Body of pancreas (tissue), 4 donors: ENCODE measurements around the gene NUP153. TPM values are rescaled to one million over a fixed set of nuclear protein-coding genes. Genes with fewer than 3 reads are reported as not detected.

ENCODE experiments used
- ATAC-seq: fragments of 150-250 bp; one replicate; pipeline ENCODE4 v1.9.1; 2016
- DNase-seq, 4 donors: peaks; one replicate each; pipeline ENCODE4 v3.0.0-alpha.2; 2019
- H3K27ac ChIP-seq, 4 donors: fragments of 200-600 bp; sonication (generic); 1 replicate in 3 of 4; 2 replicates in 1 of 4; pipeline versions ENCODE4 v1.5.1 to v1.6.1; 2016 to 2019; ENCODE audit warnings: mild to moderate bottlenecking in 1 of 4, mixed read lengths in 1 of 4, moderate library complexity in 1 of 4
- H3K27me3 ChIP-seq, 2 donors: fragments of 200-600 bp; sonication (generic); one replicate each; pipeline ENCODE4 v1.6.0; 2016; ENCODE audit warnings: mild to moderate bottlenecking in 1 of 2
- H3K36me3 ChIP-seq, 2 donors: fragments of 200-600 bp; sonication (generic); replicated peaks in 1 of 2; 2 replicates each; pipeline ENCODE4 v1.5.1; 2016; ENCODE audit warnings: low read depth in 2 of 2; ENCODE audit not compliant: insufficient read depth in 1 of 2
- H3K4me1 ChIP-seq: fragments of 200-600 bp; sonication (generic); one replicate; pipeline ENCODE4 v1.6.0; 2016
- H3K4me3 ChIP-seq, 2 donors: fragments of 200-600 bp; sonication (generic); 1 replicate in 1 of 2; 2 replicates in 1 of 2; pipeline ENCODE4 v1.5.1; 2016 to 2019
- H3K9me3 ChIP-seq, 3 donors: fragments of 200-600 bp; sonication (generic); 1 replicate in 2 of 3; 2 replicates in 1 of 3; pipeline ENCODE4 v1.5.1; 2016
- POLR2A ChIP-seq, 3 donors: fragments of 450-650 bp; IDR thresholded peaks; one replicate each; pipeline ENCODE4 v1.6.1; 2016; ENCODE audit warnings: antibody characterized with exemption in 3 of 3, mild to moderate bottlenecking in 2 of 3
- WGBS, 2 donors: methylation state at CpG; one replicate each; pipeline ENCODE4 v1.1.5; 2017; 5-methylcytosine and 5-hydroxymethylcytosine counted together
- intact Hi-C: fragments of 100-400 bp; cut with DNase I; formaldehyde crosslinking; loops from one replicate; pipeline ENCODE4 v1.15.1; 2023
- total RNA-seq, 2 donors: library from RNA; depleted of rRNA; stranded (reverse); fragments of >200 nt; gene quantifications; one replicate each; pipeline ENCODE4 v1.1.0, GENCODE V29; 2016
- TF ChIP-seq, protein P1 (sequence below), 7 experiments: fragments of 450-650 bp in 4 of 7; fragments of 200-600 bp in 3 of 7; sonication (generic) in 3 of 7; IDR thresholded peaks; one replicate each; pipeline ENCODE4 v1.5.1; 2016 to 2019; ENCODE audit warnings: antibody characterized with exemption in 7 of 7

The NUP153 gene
- total RNA-seq, 2 donors from 2014 or later = 15.8 to 20.8 TPM

DNA sequence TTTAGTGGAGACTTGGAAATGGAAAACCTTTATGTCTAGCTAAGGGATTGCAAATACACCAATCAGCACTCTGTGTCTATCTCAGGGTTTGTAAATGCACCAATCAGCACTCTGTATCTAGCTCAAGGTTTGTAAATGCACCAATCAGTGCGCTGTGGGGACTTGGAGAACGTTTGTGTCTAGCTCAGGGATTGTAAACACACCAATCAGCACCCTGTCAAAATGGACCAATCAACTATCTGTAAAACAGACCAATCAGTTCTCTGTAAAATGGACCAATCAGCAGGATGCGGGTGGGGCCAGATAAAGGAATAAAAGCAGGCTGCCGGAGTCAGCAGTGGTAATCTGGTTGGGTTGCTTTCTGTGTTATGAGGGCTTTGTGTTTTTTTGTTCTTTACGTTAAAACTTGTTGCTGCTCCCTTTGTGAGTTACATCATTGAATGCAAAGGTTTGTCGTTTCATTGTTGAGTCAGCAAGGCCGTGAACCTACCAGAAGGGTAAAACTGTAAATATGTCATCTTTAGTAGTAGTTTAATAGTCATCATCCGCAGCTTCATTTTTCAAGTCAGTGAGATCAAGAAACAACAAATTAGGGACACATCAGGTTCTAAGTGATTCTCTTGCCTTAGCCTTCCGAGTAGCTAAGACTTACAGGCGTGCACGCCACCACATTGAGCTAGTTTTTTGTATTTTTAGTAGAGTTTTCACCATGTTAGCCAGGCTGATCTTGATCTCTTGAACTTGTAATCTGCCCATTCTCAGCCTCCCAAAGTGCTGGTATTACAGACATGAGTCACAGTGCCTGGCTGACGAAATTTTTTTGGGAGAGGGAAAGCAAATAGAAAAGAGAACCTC is 22.7 kb upstream of the NUP153 start:
- no peak for ATAC-seq

GRCh38 chr6:17728551-17729222 is 22.0 kb upstream of the NUP153 start:
- no peaks in the 10 kb centered on the region for H3K36me3 ChIP-seq
- H3K27ac ChIP-seq = no peak overlapping the region
- no peak for ATAC-seq
- no peak for DNase-seq
- H3K9me3 ChIP-seq = no peaks in the 10 kb centered on the region
- intact Hi-C loops = no loop called here
- no peaks in the 10 kb centered on the region for H3K4me1 ChIP-seq
- WGBS, 2 donors = 95% methylated on average over 13 to 45 of the region's 49 CpGs
- TF ChIP-seq, protein P1, sequence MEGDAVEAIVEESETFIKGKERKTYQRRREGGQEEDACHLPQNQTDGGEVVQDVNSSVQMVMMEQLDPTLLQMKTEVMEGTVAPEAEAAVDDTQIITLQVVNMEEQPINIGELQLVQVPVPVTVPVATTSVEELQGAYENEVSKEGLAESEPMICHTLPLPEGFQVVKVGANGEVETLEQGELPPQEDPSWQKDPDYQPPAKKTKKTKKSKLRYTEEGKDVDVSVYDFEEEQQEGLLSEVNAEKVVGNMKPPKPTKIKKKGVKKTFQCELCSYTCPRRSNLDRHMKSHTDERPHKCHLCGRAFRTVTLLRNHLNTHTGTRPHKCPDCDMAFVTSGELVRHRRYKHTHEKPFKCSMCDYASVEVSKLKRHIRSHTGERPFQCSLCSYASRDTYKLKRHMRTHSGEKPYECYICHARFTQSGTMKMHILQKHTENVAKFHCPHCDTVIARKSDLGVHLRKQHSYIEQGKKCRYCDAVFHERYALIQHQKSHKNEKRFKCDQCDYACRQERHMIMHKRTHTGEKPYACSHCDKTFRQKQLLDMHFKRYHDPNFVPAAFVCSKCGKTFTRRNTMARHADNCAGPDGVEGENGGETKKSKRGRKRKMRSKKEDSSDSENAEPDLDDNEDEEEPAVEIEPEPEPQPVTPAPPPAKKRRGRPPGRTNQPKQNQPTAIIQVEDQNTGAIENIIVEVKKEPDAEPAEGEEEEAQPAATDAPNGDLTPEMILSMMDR (IDR thresholded peaks at IDR 0.05) = no peak
- TF ChIP-seq POLR2A (IDR thresholded peaks at IDR 0.05) = no peak
- no peaks in the 10 kb centered on the region for H3K27me3 ChIP-seq
- H3K4me3 ChIP-seq = no peak overlapping the region

More for the DNA sequence above, 22.7 kb upstream of the NUP153 start:
- H3K4me1 ChIP-seq = no peaks in the 10 kb centered on the region
- no peak for TF ChIP-seq POLR2A (IDR thresholded peaks at IDR 0.05)
- TF ChIP-seq, protein P1 (IDR thresholded peaks at IDR 0.05) = no peak
- no peak overlapping the region for H3K27ac ChIP-seq
- H3K36me3 ChIP-seq = no peaks in the 10 kb centered on the region
- intact Hi-C loops = no loop called here
- DNase-seq = no peak
- no peaks in the 10 kb centered on the region for H3K27me3 ChIP-seq
- WGBS, 2 donors = 73 to 80% methylated on average over 12 of the region's 12 CpGs
- no peaks in the 10 kb centered on the region for H3K9me3 ChIP-seq
- no peak overlapping the region for H3K4me3 ChIP-seq

- WGBS, 2 donors = 42 to 43% methylated on average over 5 to 6 of the region's 6 CpGs
- ATAC-seq (no peak), DNase-seq (peak in 2 of 4 donors; percentile 12 to 17)
- Histone ChIP-seq H3K4me3 (no peak overlapping the region), H3K9me3 (no peaks in the 10 kb centered on the region), H3K4me1 (no peaks in the 10 kb centered on the region), H3K27me3 (no peaks in the 10 kb centered on the region), H3K27ac (no peak overlapping the region), H3K36me3 (no peaks in the 10 kb centered on the region)
- intact Hi-C loops = no loop called here
- TF ChIP-seq, protein P1 (IDR thresholded peaks at IDR 0.05) = no peak
- TF ChIP-seq POLR2A (IDR thresholded peaks at IDR 0.05) = no peak
These were observed 18.4 kb upstream of the NUP153 start for GRCh38 chr6:17725083-17725482.

GRCh38 chr6:17724341-17724740 is 17.6 kb upstream of the NUP153 start:
- 75 to 80% methylated on average over 3 of the region's 3 CpGs for WGBS, 2 donors

More at GRCh38 chr6:17724341-17724740, 17.6 kb upstream of the NUP153 start:
- no peak for DNase-seq
- TF ChIP-seq, protein P1 (IDR thresholded peaks at IDR 0.05) = no peak
- no peak for TF ChIP-seq POLR2A (IDR thresholded peaks at IDR 0.05)
- Histone ChIP-seq H3K9me3 (no peaks in the 10 kb centered on the region), H3K4me1 (no peaks in the 10 kb centered on the region), H3K27ac (no peak overlapping the region), H3K27me3 (no peaks in the 10 kb centered on the region), H3K36me3 (no peaks in the 10 kb centered on the region), H3K4me3 (no peak overlapping the region)
- intact Hi-C loops = no loop called here
- ATAC-seq = no peak
